HEK293 (cell line): ENCODE results near the gene WDR18.
A peak's percentile ranks its signal among the peaks of the same experiment; 100 is the strongest.

Source experiments
- PRDM10 ChIP-seq: fragments of 450-650 bp; formaldehyde crosslinking; IDR thresholded peaks from 2 replicates; pipeline ENCODE4 v1.5.1; 2016; ENCODE audit warnings: missing biosample characterization, missing genetic modification characterization
- ZBTB49 ChIP-seq: fragments of 450-650 bp; formaldehyde crosslinking; IDR thresholded peaks from 2 replicates; pipeline ENCODE4 v1.5.1; 2016; ENCODE audit warnings: missing biosample characterization, missing genetic modification characterization, low read depth
- ZFP69B ChIP-seq: fragments of 450-650 bp; formaldehyde crosslinking; IDR thresholded peaks from 2 replicates; pipeline ENCODE4 v1.5.1; 2016; ENCODE audit warnings: missing biosample characterization, missing genetic modification characterization
- ZNF133 ChIP-seq: fragments of 450-650 bp; formaldehyde crosslinking; IDR thresholded peaks from 2 replicates; pipeline ENCODE4 v1.5.1; 2016; ENCODE audit warnings: missing biosample characterization, missing genetic modification characterization
- ZNF148 ChIP-seq: fragments of 450-650 bp; formaldehyde crosslinking; IDR thresholded peaks from 2 replicates; pipeline ENCODE4 v1.5.0; 2017; ENCODE audit warnings: missing biosample characterization, missing genetic modification characterization, borderline replicate concordance
- ZNF18 ChIP-seq: fragments of 450-650 bp; formaldehyde crosslinking; IDR thresholded peaks from 2 replicates; pipeline ENCODE4 v1.5.1; 2016; ENCODE audit warnings: missing biosample characterization, missing genetic modification characterization
- ZNF239 ChIP-seq: fragments of 450-650 bp; formaldehyde crosslinking; IDR thresholded peaks from 2 replicates; pipeline ENCODE4 v1.5.1; 2016; ENCODE audit warnings: missing biosample characterization, missing genetic modification characterization
- ZNF248 ChIP-seq: fragments of 450-650 bp; formaldehyde crosslinking; IDR thresholded peaks from 2 replicates; pipeline ENCODE4 v1.5.1; 2017; ENCODE audit warnings: missing biosample characterization, missing genetic modification characterization
- ZNF26 ChIP-seq: fragments of 450-650 bp; formaldehyde crosslinking; IDR thresholded peaks from 2 replicates; pipeline ENCODE4 v1.5.1; 2016; ENCODE audit warnings: missing biosample characterization, missing genetic modification characterization
- ZNF610 ChIP-seq: fragments of 450-650 bp; formaldehyde crosslinking; IDR thresholded peaks from 2 replicates; pipeline ENCODE4 v1.5.1; 2016; ENCODE audit warnings: missing biosample characterization, missing genetic modification characterization, borderline replicate concordance
- ZNF830 ChIP-seq: fragments of 450-650 bp; IDR thresholded peaks from 2 replicates; pipeline ENCODE4 v1.5.0; 2018; ENCODE audit warnings: missing biosample characterization, missing genetic modification characterization, low read depth, mild to moderate bottlenecking, moderate library complexity

Gene WDR18

GRCh38 chr19:1039646-1040475 is 55.7 kb downstream of the WDR18 start, which contains the start of gene ABCA7 (continued):
- peak; percentile 13; the same call in 1 of the 2 replicates for TF ChIP-seq ZNF610 (tag by site-specific recombination)
- no peak for TF ChIP-seq ZNF26
- 0 out of 2 replicates have a peak, but pooled peaks have one; percentile 11 for TF ChIP-seq ZFP69B (tag by site-specific recombination)
- no peak for TF ChIP-seq ZBTB49 (tag by site-specific recombination)
- TF ChIP-seq ZNF830, result no peak
- no peak for TF ChIP-seq ZNF133
- no peak for TF ChIP-seq ZNF248 (tag by site-specific recombination)
- TF ChIP-seq ZNF239 (tag by site-specific recombination), result no peak
- TF ChIP-seq PRDM10 (tag by site-specific recombination), result peak; percentile 98
- TF ChIP-seq ZNF18 (tag by site-specific recombination), result 0 out of 2 replicates have a peak, but pooled peaks have one; percentile 11
- no peak for TF ChIP-seq ZNF148
